GM19099 (cell line): Measurements from ENCODE around the gene EPN2.

Experiments used
- POLR2A ChIP-seq: IDR thresholded peaks from 3 replicates; pipeline ENCODE4 v1.6.1; 2011; ENCODE audit warnings: low read depth; ENCODE audit not compliant: insufficient read length; ENCODE audit errors: extremely low read depth

The EPN2 gene

GRCh38 chr17:19361326-19361725, 124.2 kb downstream of the EPN2 start:
- TF ChIP-seq POLR2A = no peak

- no peak for TF ChIP-seq POLR2A
Measured at GRCh38 chr17:19361944-19362276, 124.7 kb downstream of the EPN2 start.

- TF ChIP-seq POLR2A = no peak
Measured at GRCh38 chr17:19362277-19363113, 125.3 kb downstream of the EPN2 start, which contains the start of gene B9D1. TSS of gene B9D1 (minus strand) at chr17:19362723. CDS start at chr17:19362569, 154 bp downstream.

GRCh38 chr17:19363114-19363438, 125.9 kb downstream of the EPN2 start:
- no peak for TF ChIP-seq POLR2A

- no peak for TF ChIP-seq POLR2A
Measured at GRCh38 chr17:19363460-19364035, 126.4 kb downstream of the EPN2 start.

- TF ChIP-seq POLR2A = no peak
Measured at GRCh38 chr17:19364699-19365498, 127.7 kb downstream of the EPN2 start.

- no peak for TF ChIP-seq POLR2A
Measured at GRCh38 chr17:19365499-19365817, 128.3 kb downstream of the EPN2 start.

GRCh38 chr17:19365833-19366636, 128.9 kb downstream of the EPN2 start:
- TF ChIP-seq POLR2A = no peak

- no peak for TF ChIP-seq POLR2A
Measured at GRCh38 chr17:19366637-19366972, 129.4 kb downstream of the EPN2 start.

- TF ChIP-seq POLR2A = no peak
Measured at GRCh38 chr17:19368229-19368628, 131.1 kb downstream of the EPN2 start.

GRCh38 chr17:19369107-19369778, 132.1 kb downstream of the EPN2 start:
- no peak for TF ChIP-seq POLR2A

- TF ChIP-seq POLR2A = no peak
Measured at GRCh38 chr17:19369846-19370492, 132.8 kb downstream of the EPN2 start.

GRCh38 chr17:19370493-19370960, 133.4 kb downstream of the EPN2 start:
- TF ChIP-seq POLR2A = no peak
